Fibroblast of mammary gland (primary cell): ENCODE results near the gene LRFN4.

Source experiments
- DNase-seq: peaks from one replicate; pipeline ENCODE4 v3.0.0-alpha.2; 2010; ENCODE audit warnings: low read depth
- H3K4me3 ChIP-seq: 2 replicates; pipeline ENCODE4 v1.5.1; 2011; ENCODE audit warnings: low read depth, mild to moderate bottlenecking, low read length, moderate library complexity; ENCODE audit not compliant: control insufficient read depth
- CTCF ChIP-seq: conservative IDR thresholded peaks from 2 replicates; pipeline ENCODE4 v1.5.1; 2011; ENCODE audit warnings: low read depth, low read length, inconsistent platforms; ENCODE audit not compliant: control insufficient read depth, insufficient read depth

Gene LRFN4

GRCh38 chr11:66850235-66850587, 6.7 kb upstream of the LRFN4 start:
- no peak overlapping the region for H3K4me3 ChIP-seq
- no peak for DNase-seq
- no peak for TF ChIP-seq CTCF

- no peak overlapping the region for H3K4me3 ChIP-seq
- DNase-seq = no peak
- TF ChIP-seq CTCF = no peak
Observed at GRCh38 chr11:66850588-66851238, 6.2 kb upstream of the LRFN4 start.

GRCh38 chr11:66851239-66851596, 5.6 kb upstream of the LRFN4 start:
- no peak for DNase-seq
- no peak for TF ChIP-seq CTCF
- no peak overlapping the region for H3K4me3 ChIP-seq

GRCh38 chr11:66851698-66852465, 5.0 kb upstream of the LRFN4 start:
- TF ChIP-seq CTCF = no peak
- H3K4me3 ChIP-seq = no peak overlapping the region
- DNase-seq = no peak

GRCh38 chr11:66852466-66853241, 4.2 kb upstream of the LRFN4 start:
- TF ChIP-seq CTCF = no peak
- DNase-seq = no peak
- H3K4me3 ChIP-seq = no peak overlapping the region

GRCh38 chr11:66853242-66854229, 3.3 kb upstream of the LRFN4 start:
- no peak for TF ChIP-seq CTCF
- no peak overlapping the region for H3K4me3 ChIP-seq
- no peak for DNase-seq
